ENCODE data around the gene SREBF2.

SREBF2 gene

DNA sequence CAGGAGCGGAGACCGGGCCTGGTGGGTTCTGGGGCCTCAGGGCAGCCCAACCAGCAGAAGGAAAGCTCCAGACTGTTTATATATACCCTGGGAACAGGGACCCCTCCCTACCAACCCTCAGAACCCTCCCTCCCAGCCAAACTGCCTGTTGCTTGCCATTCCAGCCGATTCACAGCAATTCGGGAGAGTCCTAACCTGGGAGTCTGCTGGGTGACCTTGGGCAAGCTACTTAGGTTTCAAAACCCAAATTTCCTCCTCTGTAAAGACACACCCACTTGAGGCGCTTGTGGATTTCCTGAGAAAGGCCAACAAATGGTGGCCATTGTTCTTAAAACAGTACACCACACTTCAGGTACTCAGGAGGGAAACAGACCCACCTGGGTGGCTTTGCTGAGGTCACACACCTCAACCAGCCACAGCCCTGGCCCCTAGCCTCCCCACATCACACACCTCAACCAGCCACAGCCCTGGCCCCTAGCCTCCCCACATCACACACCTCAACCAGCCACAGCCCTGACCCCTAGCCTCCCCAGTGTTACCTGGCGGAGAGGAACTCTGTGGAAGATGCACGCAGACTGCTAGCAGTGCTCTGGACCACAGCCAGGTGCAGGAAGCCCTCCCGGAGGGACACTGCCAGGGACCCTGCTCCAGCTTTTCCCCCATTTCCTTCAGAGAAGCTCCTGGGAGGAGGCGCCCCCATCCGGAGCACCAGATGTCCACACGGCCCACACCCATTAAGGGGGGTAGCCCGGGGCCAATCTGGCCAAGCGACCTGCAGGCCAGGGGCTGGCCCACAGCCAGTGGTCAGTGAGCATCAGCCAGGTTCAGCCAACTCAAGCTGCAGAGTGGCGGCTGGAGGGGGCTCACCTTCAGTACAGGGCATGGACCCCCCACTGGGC, 75.8 kb downstream of the SREBF2 start:
- DNase-seq (ENCODE audit: low read depth, low spot score) = no peak

DNA sequence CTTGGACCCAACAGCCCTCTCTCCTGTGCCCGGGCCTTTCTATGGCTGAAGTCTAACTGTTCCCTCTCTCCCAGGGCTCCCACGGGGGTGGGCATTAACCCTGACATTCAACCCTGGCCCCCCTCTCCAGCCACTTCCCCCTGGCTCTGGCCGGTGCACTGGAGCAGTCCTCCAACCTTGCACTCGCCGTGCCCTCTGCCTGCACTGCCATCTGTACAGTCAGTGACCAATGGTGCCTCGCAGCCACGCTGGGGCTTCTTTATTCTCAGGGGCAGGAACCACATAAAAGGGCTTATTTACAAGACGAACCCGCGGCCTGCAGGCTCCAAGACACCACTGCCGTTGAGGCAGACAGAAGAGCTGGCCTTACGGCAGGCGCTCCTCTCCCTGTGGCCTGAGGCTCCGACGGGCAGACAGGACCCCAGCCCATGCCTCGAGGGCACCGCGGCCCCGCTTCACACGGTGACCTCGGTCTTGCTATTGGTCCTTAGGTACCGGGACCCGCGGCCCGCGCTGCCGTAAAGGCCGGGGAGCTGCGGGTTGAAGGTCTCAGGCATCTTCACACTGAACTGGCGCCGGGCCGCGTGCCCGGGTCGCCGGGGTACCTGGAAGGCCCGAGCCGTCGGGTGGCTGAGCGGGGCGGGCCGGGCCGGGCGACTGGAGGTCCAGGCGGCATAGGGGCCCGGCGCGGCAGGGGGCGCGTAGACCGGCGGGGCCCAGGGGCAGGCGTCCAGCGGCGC, 76.6 kb downstream of the SREBF2 start:
- no peak for DNase-seq (ENCODE audit: low read depth, low spot score)

DNA sequence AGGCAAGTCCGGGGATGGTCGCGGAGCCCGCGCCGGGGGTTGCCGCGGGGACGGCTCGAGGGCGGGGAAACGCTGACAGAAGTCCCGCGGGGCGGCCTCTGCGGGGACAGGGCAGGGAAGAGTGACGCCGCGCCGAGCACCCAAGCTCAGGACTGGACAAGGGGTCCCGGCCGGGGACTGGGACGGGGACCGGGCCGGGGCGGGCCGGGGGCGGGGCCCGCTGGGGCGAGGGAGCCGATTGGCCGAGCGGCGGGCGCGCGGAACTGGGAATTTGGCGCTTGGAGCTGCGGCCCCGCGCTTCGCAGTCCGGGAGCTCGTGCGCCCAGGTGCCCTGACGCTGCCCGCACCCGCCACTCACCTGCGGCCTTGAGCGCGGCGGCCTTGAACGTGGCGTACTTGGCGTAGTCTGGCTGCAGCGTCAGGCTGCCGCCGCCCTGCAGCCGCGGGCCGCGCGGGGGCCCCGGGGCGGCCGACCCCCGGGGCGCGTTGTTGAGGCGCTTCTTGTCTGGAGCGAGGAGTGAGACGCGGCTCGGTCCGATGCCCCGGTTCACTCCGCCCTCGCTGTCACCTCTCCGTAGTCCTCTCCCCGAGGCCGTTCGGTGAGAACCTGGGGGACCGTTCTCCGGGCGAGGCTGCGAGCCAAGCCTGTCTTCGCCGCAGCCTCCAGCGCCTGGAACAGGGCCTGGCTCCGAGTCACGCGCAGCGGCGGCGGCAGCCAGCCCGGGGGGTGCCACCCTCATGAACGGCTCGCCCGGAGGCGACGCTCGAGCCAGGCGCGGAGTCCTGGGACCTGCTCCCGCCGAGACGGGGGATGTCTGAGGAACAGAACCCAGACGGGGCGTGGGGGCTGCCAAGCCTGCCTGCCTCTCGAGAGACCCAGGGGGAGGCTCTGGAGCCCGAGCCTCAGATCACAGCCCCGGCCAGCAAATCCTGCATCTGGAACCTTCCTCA, 77.4 kb downstream of the SREBF2 start:
- no peak for DNase-seq (ENCODE audit: low read depth, low spot score)

DNA sequence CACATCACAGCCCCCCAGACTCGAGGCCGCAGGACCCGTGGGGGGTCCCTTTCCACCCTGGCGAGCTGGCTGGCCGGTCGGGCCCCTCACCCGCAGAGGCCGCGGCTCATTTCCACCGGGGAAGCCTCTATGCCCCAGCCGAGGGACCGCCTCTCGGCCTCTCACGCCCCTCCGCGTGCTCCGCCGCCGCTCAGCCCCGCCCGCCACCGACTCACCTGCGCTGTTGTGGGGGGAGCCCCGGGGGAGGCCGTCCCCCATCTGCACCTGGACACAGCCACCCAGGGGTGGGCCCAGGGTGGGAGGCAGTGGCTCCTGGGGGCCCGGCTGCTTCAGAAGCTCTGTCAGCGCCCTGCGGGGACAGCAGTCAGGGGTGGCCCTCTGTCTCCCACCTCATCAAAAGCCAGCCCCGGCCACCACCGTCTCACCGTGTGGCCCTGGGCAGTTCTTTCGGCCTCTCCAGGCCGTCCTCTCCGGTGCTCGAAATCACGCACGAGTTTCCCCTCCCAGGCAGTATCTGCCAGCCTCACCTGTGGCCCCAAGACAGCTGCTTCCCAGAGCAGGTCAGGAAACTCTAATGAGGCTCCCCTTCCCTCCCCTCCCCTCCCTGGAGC, 78.2 kb downstream of the SREBF2 start:
- no peak for DNase-seq (ENCODE audit: low read depth, low spot score)

DNA sequence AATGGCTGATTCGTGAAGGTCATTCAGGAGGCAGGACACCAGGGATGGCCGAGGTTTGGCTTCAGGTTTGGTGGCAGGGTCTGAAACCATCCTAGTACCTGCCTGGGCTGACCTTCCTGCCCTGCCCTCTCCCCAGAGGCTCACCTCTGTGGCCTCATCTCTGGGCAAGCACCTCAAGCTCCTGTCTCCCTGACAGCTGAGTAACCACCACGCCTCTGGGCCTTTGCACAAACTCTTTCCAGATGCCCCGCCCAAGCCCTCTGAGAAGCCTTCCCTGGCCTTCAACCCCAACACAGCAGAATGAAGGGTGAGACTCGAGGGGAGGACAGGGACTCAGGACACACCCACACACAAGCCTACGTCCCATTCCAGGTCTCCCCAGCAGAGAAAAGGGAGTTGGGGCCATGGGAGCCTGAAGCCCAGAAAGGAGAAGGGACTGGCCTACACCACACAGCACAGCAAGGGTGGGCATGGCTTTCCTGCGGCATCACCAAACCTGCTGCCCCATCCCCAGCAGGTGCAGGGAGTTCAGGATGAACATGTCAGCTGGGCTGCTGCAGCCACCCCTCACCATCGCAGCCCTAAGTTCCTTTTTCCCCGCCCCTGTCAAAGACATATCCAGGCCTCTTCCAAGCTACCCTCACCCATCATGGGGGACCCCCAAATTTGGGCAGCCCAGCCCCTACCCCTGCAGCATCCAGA, 79.6 kb downstream of the SREBF2 start:
- DNase-seq (ENCODE audit: low read depth, low spot score) = no peak

DNA sequence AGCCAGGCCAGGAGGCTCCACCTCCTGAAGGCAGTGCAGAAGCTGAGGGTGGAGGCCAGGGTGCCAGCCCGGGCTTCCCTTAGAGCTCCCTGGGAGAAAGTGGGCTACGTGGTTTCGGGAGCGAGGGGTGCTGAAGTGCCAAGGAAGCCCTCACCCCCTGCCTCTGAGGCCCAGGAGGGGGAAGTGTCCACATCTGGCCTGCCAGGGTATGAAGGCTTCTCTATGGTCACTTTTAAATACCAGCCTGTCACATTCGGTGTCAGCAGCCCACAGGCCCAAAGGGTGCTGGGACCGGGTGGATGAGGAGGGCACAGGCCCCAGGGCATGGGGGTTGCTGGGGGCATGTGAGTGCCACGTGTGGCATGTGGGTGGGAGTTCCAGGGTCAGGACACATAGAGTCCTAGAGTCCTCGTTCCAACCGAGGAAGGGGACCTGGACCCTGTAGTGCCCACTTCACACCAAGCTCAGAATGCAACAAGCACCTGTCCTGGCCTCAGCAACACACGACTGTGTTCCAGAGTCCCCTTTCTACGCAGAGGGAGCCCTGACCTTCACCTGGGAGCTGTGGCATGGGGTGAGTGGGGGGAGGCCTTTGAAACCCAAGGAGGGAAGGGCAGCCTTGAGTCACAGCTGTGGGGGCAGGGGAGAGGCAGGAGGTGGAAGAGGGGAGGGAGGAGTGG, 80.3 kb downstream of the SREBF2 start:
- no peak for DNase-seq (ENCODE audit: low read depth, low spot score)

DNA sequence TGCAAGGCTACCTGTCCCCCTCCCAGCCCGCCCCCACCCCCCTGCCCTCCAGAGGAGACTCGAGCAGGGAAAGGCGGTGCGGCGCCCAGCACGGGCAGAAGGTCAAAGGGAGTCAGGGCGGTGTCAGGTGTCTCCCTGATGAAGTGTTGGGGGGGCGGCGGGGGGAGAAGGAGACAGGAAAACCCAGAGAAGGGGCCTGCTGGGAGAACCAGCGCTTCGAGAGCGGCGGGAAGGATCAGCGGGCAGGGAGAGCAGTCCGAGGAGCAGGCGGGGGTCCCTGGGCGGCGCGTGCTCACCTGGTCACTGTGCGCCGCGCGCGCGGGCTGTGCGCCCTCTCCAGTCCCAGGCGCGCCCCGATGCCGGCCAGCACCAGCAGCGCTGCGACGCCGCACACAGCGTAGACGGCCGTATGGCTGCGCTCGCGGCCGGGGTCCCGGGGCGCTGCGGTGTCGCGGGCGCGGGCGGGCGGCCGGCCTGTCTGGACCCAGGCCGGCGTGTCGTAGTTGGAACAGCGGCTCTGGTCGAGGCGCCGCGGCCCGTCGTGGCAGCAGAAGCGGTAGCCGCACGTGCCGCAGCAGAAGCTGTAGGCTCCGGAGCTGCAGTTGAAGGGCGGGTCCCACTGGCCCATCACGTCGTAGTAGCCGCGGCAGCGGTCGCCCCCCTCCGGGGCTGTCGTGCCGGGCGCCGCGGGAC, 81.1 kb downstream of the SREBF2 start:
- no peak for DNase-seq (ENCODE audit: low read depth, low spot score)

DNA sequence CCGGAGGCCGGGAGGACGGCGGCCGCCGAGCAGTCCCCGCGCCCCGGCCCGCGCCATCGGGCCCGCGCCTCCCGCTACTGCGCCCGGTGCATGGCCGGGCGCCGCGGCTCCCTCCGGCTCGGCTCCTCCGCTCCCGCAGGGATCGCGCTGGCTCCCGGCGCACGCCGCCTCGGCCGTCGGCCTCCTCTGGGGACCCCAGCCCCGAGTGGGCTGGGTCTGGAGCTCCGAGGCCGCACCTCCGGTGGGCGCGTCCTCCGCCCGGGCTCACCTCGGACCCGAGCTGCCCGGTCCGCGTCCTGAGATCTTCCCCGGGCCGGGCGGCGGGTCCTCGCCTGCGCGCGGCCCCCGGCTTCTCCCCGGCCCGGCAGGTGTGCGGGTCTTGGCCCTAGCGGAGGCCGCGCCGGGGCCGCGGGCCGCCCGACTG, 81.7 kb downstream of the SREBF2 start:
- DNase-seq (ENCODE audit: low read depth, low spot score) = no peak

DNA sequence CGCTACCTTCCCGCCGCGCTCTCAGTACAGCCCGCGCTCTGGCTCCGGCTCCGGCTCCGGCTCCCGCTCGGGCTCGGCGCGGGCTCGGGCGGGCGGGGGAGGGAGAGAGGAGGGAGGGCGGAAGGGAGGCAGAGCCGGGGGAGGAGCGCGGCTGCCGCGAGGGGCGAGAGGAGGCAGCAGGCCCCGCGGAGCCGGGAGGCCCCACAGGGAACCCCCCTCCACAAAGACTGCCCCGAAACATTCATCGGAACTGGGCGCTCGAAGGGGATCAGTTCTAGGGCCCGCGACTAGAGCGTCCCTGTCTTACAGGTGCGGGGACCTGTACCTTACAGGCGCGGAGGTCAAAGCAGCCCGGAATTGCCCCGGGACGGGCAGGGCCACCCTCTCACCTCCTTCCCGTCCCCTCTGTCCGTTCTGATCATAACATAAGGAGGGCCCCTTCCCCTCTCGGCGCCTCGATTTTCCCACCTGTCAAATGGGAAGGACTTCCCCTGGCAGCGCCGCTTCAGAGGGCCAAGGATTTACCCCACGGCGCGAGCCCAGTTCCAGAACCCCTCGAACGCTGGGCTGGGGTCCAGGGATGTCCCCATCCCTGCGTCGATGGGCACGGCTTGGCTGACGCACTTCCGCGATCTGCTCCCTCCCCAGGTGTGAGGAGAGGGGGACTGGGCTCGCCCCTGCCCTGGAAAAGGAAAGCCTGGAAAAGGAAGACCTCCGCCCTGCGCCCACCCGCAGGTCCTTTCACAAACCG, 82.3 kb downstream of the SREBF2 start, which contains the start of gene SHISA8:
Gene SHISA8, minus strand, starts transcription at position 40 of the 751 bp plus-strand sequence. CDS start 407 bp downstream, outside the sequence.
- no peak for DNase-seq (ENCODE audit: low read depth, low spot score)

DNA sequence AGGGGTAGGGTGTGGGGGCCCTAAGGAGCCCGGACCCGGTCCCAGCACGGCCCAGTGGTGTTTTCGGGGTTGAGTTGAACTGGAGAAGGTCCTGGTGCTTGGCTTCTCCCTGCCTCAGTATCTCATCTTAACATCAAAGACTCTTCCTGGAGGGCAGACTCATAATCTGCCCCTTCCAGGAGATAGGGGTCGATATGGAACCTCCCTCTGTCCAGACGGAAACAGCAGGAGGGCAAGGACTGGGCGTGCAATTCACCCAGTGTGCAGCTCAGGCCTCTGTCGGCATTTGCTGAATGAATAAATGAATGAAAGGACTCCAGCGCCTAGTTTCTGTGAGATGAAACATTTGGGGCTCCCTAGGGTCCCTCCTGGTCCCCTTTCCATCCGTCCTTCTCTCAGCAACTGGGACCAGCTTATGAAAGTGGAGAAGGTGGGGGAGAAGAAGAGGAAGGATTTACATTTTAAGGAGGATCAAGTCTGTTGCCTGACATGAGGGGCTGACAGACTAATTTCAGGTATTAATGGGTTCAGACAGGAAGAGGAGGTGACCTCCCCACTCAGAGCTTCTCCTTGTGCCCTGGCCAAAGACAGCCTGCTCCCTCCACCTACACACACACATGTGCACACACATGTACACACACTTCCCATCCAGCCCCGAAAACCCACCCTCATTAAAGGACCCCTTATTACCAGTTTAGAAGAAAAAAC, 83.0 kb downstream of the SREBF2 start:
- no peak for DNase-seq (ENCODE audit: low read depth, low spot score)

DNA sequence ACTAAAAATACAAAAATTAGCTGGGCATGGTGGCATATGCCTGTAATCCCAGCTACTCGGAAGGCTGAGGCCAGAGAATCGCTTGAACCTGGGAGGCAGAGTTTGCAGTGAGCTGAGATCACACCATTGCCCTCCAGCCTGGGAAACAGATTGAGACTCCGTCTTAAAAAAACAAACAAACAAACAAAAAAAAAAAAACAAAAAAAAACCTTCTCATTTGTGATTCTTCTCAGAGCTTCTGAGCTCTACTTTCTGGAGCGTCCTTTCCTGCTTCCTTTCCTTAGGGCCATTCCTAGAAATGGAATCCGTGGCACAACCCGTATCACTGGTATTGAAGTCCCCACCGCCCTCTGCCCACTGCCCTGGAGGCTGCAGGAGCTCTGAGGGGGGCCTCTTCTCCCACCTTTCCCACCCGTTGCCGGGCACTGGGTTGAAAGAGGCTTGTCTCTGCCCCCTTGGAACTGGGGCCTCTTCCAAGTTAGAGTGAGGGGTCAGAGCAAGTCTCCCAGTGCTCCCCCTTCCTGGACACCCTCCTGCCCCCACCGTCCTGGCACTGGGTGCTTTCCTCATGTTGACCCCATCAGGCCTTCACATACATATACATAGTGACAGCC, 83.9 kb downstream of the SREBF2 start:
- no peak for DNase-seq (ENCODE audit: low read depth, low spot score)

DNA sequence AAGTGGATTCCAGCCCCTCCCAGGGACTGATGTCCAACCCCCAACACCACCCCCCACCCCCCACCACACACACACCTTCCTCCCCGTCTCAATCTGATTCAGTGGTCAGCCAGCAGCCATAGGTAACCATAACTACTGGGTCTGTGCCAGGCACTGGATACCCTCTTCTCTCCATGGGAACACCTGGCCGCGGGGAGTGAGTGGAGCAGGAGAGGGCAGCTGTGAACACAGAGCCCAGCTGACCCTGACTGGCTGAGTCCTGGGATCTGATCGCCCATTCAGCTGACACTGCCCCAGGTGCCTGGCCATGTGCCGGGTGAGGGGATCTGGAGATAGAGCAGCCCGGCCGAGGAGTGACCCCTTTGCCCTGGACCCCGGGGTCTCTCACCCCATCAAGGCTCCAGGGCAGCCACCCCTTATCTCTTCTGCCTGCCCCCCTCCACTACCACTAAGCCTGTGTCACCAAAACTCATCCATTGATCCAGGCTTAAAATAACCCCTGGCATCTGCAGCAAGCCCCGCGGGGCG, 84.5 kb downstream of the SREBF2 start:
- DNase-seq (ENCODE audit: low read depth, low spot score) = no peak

DNA sequence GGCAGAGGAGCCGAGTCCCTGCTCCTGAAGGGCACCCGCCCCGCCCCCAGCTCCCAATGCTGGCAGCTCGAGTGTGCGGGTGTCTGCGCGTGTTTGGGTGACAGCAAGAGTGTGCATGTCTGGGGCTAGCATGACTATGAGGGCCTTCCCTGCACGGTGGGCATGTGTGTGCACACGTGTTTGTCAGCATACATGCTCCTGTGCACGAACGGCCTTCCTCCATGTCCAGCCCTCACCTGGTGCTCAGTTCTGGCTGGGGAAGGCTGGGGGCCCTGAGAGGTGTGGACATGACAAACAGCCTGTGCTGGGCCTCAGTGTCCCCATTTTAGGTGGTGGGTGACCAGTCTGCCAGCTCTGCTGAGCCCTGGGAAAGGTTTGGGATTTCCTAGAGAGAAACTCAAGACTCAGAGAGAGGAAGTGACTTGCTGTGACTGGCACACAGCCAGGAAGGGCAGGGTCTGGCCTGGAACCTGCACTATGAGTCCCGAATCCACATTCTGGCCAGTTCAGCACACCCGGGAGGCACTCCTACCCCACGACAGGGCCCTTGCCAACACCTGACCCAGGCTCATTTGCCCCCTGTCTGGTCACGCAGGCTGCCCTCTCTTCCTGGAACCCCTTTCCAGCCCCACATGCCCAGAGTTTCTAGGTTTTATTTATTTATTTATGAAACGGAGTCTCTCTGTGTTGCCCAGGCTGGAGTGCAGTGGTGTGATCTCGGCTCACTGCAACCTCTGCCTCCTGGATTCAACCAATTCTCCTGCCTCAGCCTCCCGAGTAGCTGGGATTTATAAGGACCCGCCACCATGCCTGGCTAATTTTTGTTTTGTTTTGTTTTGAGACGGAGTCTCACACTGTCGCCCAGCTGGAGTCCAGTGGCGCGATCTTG, 85.2 kb downstream of the SREBF2 start:
- no peak for DNase-seq (ENCODE audit: low read depth, low spot score)

DNA sequence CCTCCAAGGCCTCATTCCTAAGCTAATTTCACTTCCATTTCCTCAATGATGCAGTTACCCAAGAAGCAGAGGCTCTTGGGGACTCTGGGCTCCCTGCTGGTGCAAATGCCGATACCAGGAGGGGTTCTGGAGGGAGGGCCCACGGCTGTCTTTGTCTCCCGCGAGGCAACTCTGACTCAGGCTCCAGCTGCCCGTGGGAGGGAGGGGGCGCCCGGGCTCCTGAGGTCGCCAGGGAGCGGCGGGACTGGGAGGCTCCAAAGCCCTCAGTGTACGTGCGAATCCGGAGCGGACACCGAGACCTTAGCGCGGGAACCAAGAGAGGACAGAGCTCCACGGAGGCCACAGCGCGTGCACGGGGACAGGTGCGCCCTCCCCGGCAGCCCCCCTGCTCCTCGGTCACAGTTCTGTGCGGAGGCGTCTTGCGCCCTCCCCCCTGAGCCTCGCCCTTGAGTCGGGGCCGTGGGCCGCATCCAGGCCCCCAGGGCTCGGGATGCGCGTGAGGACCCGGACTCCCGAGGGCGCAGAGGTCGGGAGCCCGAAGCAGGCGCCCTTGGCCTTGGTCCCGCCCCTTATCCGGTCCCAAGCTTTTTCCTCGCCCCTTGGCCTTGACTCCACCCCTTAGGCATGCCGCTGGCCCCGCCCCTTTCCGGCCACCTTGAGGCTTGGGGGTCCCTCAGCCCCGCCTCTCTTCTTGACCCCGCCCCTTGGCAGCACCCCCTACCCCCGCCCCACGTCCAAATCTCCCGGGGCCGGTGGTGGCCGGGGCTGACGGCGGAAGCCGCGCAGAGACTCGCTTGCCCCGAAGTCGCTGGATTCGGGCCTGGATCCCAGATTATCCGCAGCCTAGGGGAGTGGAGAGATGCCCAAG, 86.7 kb downstream of the SREBF2 start:
- no peak for DNase-seq (ENCODE audit: low read depth, low spot score)

DNA sequence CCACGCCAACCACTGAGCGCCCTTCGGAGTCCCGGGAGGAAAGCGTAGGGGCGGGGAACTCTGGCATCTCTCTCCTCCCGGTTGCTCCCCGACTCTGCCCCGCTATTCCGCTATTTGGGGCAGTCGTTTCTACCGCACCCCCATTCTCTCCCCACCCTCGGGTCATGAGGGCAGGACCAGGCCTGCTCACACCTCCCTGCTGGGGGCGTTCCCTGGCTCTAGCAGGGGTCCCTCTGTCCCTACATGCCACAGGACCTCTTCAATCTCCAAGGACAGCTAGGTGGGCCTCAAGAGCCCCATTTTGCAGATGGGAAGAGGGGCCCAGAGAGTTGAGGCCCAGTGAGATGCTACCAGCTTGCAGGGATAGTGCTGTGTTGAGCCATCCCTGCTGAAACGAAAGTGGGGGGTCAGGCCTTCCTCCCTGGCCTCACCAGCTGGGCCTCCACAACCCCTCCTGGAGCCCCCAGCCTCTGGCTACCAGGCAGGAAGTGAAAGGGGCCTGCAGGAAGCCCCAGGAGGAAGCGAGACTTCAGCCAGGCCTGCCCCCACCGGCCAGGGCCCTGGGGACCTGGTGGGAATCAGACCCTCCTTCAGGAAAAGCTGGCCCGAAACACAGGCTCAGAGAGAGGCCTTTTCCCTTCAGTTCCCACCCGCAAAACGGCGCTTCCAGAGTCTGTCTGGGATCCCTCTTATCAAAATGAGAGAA, 87.5 kb downstream of the SREBF2 start:
- DNase-seq (ENCODE audit: low read depth, low spot score) = no peak
